ENCODE measurements around the gene CCN6. TPM values are rescaled to one million over a fixed set of nuclear protein-coding genes. Genes with fewer than 3 reads are reported as not detected.

Gene CCN6
- total RNA-seq, 1 donor from 2014 or later = not detected

DNA sequence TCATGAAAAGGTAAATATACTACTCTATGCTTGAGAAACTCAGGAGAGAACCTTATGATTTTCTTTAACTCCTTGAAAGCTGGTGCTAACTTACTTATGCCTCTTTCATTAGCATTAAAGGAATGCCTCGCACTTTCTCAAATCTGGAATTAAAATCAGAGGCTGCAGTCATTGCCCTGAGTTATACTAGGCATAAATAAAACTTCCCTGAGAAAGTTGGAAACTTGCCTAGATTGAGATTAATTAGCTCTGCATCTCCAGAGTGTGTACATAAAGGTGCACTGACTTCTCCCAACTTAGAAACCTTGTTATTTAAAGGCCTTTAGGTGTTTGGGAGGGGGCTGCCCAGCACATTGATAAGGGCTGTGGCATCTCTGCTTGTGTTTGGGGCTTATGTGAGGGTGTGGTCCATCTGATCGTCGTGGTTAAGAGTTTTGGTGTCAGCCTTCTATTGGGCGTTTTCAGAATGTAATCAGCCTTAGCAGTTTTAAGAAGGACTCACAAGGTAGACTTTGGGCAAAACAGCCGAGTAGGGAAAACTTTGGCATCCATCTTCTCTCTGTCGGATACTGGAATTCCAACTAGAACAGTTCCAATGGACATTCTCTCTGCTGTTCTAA lies 32.1 kb upstream of the CCN6 start:
- TF ChIP-seq, protein P1, sequence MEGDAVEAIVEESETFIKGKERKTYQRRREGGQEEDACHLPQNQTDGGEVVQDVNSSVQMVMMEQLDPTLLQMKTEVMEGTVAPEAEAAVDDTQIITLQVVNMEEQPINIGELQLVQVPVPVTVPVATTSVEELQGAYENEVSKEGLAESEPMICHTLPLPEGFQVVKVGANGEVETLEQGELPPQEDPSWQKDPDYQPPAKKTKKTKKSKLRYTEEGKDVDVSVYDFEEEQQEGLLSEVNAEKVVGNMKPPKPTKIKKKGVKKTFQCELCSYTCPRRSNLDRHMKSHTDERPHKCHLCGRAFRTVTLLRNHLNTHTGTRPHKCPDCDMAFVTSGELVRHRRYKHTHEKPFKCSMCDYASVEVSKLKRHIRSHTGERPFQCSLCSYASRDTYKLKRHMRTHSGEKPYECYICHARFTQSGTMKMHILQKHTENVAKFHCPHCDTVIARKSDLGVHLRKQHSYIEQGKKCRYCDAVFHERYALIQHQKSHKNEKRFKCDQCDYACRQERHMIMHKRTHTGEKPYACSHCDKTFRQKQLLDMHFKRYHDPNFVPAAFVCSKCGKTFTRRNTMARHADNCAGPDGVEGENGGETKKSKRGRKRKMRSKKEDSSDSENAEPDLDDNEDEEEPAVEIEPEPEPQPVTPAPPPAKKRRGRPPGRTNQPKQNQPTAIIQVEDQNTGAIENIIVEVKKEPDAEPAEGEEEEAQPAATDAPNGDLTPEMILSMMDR (IDR thresholded peaks at IDR 0.05; ENCODE audit: borderline replicate concordance) = no peak
- H3K9me3 ChIP-seq (replicated peaks) = peaks cover 6% of the 10 kb centered on the region
- no peaks in the 10 kb centered on the region for H3K36me3 ChIP-seq
- H3K27ac ChIP-seq (replicated peaks) = no peak overlapping the region
- intact Hi-C loops (cut with micrococcal nuclease) = no loop called here
- no peak overlapping the region for H3K4me3 ChIP-seq
- no peak for DNase-seq
- H3K27me3 ChIP-seq (ENCODE audit: low read depth) = no peaks in the 10 kb centered on the region
- H3K4me1 ChIP-seq = peaks cover 31% of the 10 kb centered on the region

DNA sequence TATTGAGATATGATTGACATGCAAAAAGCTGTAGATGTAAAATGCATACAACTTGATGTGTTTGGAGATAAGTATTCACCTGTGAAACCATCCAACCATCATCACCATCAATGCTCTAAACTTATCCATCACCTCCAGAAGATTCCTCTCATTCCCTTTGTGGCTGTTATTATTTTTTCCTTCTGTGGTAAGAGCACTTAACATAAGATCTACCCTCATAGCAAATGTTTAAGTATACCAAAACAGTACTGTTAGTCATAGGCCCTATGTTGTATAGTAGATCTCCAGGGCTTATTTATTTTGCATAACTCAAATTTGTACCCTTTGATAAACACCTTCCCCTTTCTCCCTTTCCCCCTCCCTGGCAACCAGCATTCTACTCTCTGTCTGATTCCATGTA lies 31.2 kb upstream of the CCN6 start:
- Histone ChIP-seq H3K27ac (replicated peaks) (no peak overlapping the region), H3K9me3 (replicated peaks) (peaks cover 6% of the 10 kb centered on the region), H3K27me3 (ENCODE audit: low read depth) (no peaks in the 10 kb centered on the region), H3K36me3 (no peaks in the 10 kb centered on the region), H3K4me1 (peaks cover 22% of the 10 kb centered on the region), H3K4me3 (no peak overlapping the region)
- TF ChIP-seq, protein P1 (IDR thresholded peaks at IDR 0.05; ENCODE audit: borderline replicate concordance) = no peak
- intact Hi-C loops (cut with micrococcal nuclease) = no loop called here
- DNase-seq = no peak

DNA sequence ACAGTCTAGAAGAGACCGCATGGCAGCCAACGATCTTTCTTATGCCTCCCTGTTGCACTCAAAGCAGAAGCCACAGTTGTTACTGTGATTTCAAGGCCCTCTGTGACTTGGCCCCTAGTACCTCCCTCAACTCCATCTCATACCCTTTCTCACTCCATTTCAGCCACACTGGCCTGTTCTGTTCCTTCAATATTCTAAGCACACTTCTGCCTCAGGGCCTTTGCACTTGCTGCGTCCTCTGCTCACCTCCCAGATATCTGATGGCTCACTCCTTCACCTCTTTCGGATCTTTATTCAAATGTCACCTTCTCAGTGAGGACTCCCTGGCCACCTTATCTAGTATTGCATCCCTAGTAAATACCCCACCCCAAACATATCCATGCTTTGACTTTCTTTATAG lies 29.4 kb upstream of the CCN6 start:
- Histone ChIP-seq H3K36me3 (no peaks in the 10 kb centered on the region), H3K27me3 (ENCODE audit: low read depth) (no peaks in the 10 kb centered on the region), H3K9me3 (replicated peaks) (peaks cover 6% of the 10 kb centered on the region), H3K4me1 (peaks cover 5% of the 10 kb centered on the region), H3K4me3 (no peak overlapping the region), H3K27ac (replicated peaks) (no peak overlapping the region)
- TF ChIP-seq, protein P1 (IDR thresholded peaks at IDR 0.05; ENCODE audit: borderline replicate concordance) = no peak
- DNase-seq = no peak
- intact Hi-C loops (cut with micrococcal nuclease) = no loop called here

DNA sequence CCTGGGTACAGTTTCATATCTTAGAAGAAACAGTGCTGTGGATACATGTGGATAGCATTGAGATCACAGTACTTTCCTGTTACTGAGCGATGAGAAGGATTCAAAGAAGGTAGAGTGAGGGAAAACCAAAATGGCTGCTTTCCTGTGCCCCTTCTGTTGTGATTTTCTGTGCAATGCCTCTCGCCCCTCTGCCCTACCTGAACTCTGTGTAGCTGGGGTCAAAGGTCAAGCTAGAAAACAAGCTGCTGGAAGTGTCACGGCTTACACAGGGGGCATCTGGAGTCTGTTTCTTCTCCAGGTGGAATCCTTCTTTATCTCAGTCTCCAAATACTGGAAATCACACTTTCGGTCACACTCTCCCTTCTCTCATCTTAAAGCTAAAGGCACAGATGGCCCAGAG lies 27.0 kb upstream of the CCN6 start:
- DNase-seq = no peak
- H3K27me3 ChIP-seq (ENCODE audit: low read depth) = no peaks in the 10 kb centered on the region
- no peak overlapping the region for H3K27ac ChIP-seq (replicated peaks)
- peaks cover 6% of the 10 kb centered on the region for H3K9me3 ChIP-seq (replicated peaks)
- TF ChIP-seq, protein P1 (IDR thresholded peaks at IDR 0.05; ENCODE audit: borderline replicate concordance) = no peak
- no peaks in the 10 kb centered on the region for H3K36me3 ChIP-seq
- H3K4me3 ChIP-seq = no peak overlapping the region
- intact Hi-C loops (cut with micrococcal nuclease) = no loop called here
- peaks cover 18% of the 10 kb centered on the region for H3K4me1 ChIP-seq

DNA sequence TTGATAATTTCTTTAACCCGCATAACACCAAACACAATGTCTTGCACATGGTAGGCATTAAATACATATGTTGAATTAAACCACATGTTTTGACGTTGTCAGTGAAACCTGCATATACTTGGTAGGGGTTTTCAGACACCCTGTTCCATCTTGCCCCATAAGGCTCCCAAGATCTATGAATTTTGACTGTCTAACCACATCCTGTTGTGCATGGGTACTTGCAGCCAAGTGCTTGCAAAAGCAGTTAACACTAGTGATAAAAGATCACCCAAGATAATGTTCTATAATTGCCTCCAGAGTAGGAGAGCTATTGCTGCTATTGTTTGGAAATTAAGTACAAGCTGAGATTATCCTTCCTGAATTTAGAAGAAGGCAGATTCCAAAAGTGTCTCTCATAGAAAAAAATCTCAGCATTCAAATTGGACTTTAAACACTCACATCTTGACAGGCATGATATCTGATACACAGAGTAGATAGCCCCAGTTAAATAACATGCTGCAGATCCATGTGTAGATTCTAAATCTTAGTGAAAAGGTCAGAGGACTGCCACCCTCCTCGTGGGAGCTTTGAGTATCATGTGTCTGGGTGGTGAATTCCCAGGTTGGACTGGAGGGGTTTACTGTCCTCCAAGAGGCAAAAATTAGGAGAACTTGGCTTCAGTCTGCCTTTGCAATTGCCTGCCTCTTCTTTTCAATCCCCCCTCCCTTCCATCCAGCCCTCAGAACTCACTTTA lies 25.8 kb upstream of the CCN6 start:
- H3K27ac ChIP-seq (replicated peaks) = no peak overlapping the region
- H3K4me3 ChIP-seq = no peak overlapping the region
- peaks cover 18% of the 10 kb centered on the region for H3K4me1 ChIP-seq
- no peaks in the 10 kb centered on the region for H3K36me3 ChIP-seq
- H3K27me3 ChIP-seq (ENCODE audit: low read depth) = no peaks in the 10 kb centered on the region
- TF ChIP-seq, protein P1 (IDR thresholded peaks at IDR 0.05; ENCODE audit: borderline replicate concordance) = no peak
- DNase-seq = no peak
- H3K9me3 ChIP-seq (replicated peaks) = peaks cover 6% of the 10 kb centered on the region
- intact Hi-C loops (cut with micrococcal nuclease) = no loop called here

Data from left ventricle myocardium inferior (tissue), 1 donor.